GM23248 (cell line): Measurements from ENCODE around the gene KCND1.

Experiments
- EZH2 ChIP-seq: fragments of 200-600 bp; sonication (generic); IDR thresholded peaks from 2 replicates; pipeline ENCODE4 v1.6.1; 2018; ENCODE audit warnings: antibody characterized with exemption, mild to moderate bottlenecking; ENCODE audit not compliant: insufficient read depth, poor library complexity, severe bottlenecking
- EZH2phosphoT487 ChIP-seq: fragments of 200-600 bp; sonication (generic); IDR thresholded peaks from 2 replicates; pipeline ENCODE4 v1.6.1; 2018; ENCODE audit warnings: antibody characterized with exemption, moderate library complexity, mild to moderate bottlenecking, low read depth; ENCODE audit not compliant: insufficient read depth

DNA sequence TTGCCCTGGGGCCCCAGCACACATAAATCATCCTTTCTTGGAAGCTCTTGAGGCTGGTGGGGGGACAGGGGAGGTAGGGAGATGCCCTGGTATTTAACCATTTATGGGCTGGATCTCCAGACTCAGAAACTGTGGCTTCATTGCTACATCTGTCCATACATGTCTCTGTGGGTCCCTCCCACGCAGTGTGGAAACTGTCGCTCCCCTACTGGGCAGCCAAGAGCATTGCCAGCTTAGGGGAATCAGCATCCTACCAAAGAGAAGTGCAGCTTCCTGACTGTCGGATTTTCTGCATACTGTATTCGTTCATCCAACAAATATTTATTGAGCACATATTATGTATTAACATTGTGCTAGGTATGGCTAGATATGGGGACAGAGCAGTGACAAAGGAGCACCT lies 26.7 kb upstream of the KCND1 start:
- no peak for TF ChIP-seq EZH2phosphoT487
- TF ChIP-seq EZH2 = no peak
